H9 (cell line): ENCODE measurements around the gene MTG1. TPM values are rescaled to one million over a fixed set of nuclear protein-coding genes. Genes with fewer than 3 reads are reported as not detected.

ENCODE experiments used
- DNase-seq: peaks from one replicate; pipeline ENCODE4 v3.0.0-alpha.2; 2017
- H2AFZ ChIP-seq: one replicate; pipeline ENCODE4 v1.6.1; 2013; ENCODE audit warnings: mild to moderate bottlenecking, low read length, control low read depth, moderate library complexity
- H2AK5ac ChIP-seq: 2 replicates; pipeline ENCODE4 v1.6.1; 2013; ENCODE audit warnings: low read length, control low read depth, mixed read lengths; ENCODE audit not compliant: insufficient read length
- H2BK120ac ChIP-seq: one replicate; pipeline ENCODE4 v1.6.1; 2013; ENCODE audit warnings: low read depth, mild to moderate bottlenecking, low read length, control low read depth, inconsistent platforms; ENCODE audit not compliant: poor library complexity, severe bottlenecking
- H2BK12ac ChIP-seq: 2 replicates; pipeline ENCODE4 v1.6.1; 2013; ENCODE audit warnings: low read length, control low read depth, mixed read lengths, low read depth; ENCODE audit not compliant: insufficient read length
- H2BK15ac ChIP-seq: 2 replicates; pipeline ENCODE4 v1.6.1; 2013; ENCODE audit warnings: low read depth, low read length, control low read depth
- H2BK20ac ChIP-seq: one replicate; pipeline ENCODE4 v1.6.1; 2013; ENCODE audit warnings: low read depth, mild to moderate bottlenecking, low read length, control low read depth, inconsistent platforms; ENCODE audit not compliant: poor library complexity, severe bottlenecking
- H2BK5ac ChIP-seq: 2 replicates; pipeline ENCODE4 v1.6.1; 2013; ENCODE audit warnings: low read length, control low read depth, mixed read lengths; ENCODE audit not compliant: insufficient read length
- H3K14ac ChIP-seq: 2 replicates; pipeline ENCODE4 v1.6.1; 2013; ENCODE audit warnings: low read length, control low read depth; ENCODE audit not compliant: insufficient read depth
- H3K18ac ChIP-seq: 2 replicates; pipeline ENCODE4 v1.6.1; 2013; ENCODE audit warnings: low read depth, mild to moderate bottlenecking, mixed read lengths, low read length, control low read depth; ENCODE audit not compliant: insufficient read length
- H3K23ac ChIP-seq: 2 replicates; pipeline ENCODE4 v1.6.1; 2013; ENCODE audit warnings: low read length, control low read depth, mixed read lengths, low read depth; ENCODE audit not compliant: insufficient read length
- H3K23me2 ChIP-seq: 2 replicates; pipeline ENCODE4 v1.6.1; 2013; ENCODE audit warnings: low read depth, mild to moderate bottlenecking, mixed read lengths, low read length, control low read depth; ENCODE audit not compliant: insufficient read length, poor library complexity, severe bottlenecking
- H3K27ac ChIP-seq: 2 replicates; pipeline ENCODE4 v1.5.1; 2013; ENCODE audit warnings: low read length, control low read depth, mixed read lengths, low read depth; ENCODE audit not compliant: insufficient read length
- H3K27me3 ChIP-seq: 2 replicates; pipeline ENCODE4 v1.6.1; 2013; ENCODE audit warnings: low read length, control low read depth, inconsistent platforms; ENCODE audit not compliant: insufficient read depth
- H3K4ac ChIP-seq: 2 replicates; pipeline ENCODE4 v1.6.1; 2013; ENCODE audit warnings: low read depth, mild to moderate bottlenecking, control low read depth, inconsistent platforms, low read length, moderate library complexity
- H3K4me1 ChIP-seq: 2 replicates; pipeline ENCODE4 v1.6.1; 2013; ENCODE audit warnings: low read length, control low read depth, inconsistent platforms; ENCODE audit not compliant: insufficient read depth
- H3K4me2 ChIP-seq: 2 replicates; pipeline ENCODE4 v1.6.1; 2013; ENCODE audit warnings: low read length, control low read depth, mixed read lengths; ENCODE audit not compliant: insufficient read length, insufficient read depth
- H3K56ac ChIP-seq: 2 replicates; pipeline ENCODE4 v1.6.1; 2013; ENCODE audit warnings: low read depth, mild to moderate bottlenecking, mixed read lengths, low read length, control low read depth; ENCODE audit not compliant: insufficient read length
- H3K79me1 ChIP-seq: 2 replicates; pipeline ENCODE4 v1.6.1; 2013; ENCODE audit warnings: low read depth, mild to moderate bottlenecking, moderate library complexity, low read length, control low read depth, inconsistent platforms; ENCODE audit not compliant: insufficient read depth, poor library complexity, severe bottlenecking
- H3K79me2 ChIP-seq: 2 replicates; pipeline ENCODE4 v1.6.1; 2013; ENCODE audit warnings: low read length, control low read depth, inconsistent platforms; ENCODE audit not compliant: insufficient read depth
- H3K9ac ChIP-seq: 2 replicates; pipeline ENCODE4 v1.6.1; 2013; ENCODE audit warnings: low read length, control low read depth, mixed read lengths; ENCODE audit not compliant: insufficient read length; ENCODE audit errors: extremely low read depth
- H3K9me3 ChIP-seq: one replicate; pipeline ENCODE4 v1.6.1; 2013; ENCODE audit warnings: low read depth, low read length, inconsistent platforms; ENCODE audit not compliant: control insufficient read depth
- H3T11ph ChIP-seq: one replicate; pipeline ENCODE4 v1.6.1; 2013; ENCODE audit warnings: mild to moderate bottlenecking, low read length, control low read depth, inconsistent platforms
- H4K20me1 ChIP-seq: one replicate; pipeline ENCODE4 v1.6.1; 2013; ENCODE audit not compliant: control insufficient read depth, insufficient read length, insufficient read depth
- H4K5ac ChIP-seq: 2 replicates; pipeline ENCODE4 v1.6.1; 2013; ENCODE audit warnings: low read depth, mild to moderate bottlenecking, mixed read lengths, low read length, control low read depth; ENCODE audit not compliant: insufficient read length
- H4K8ac ChIP-seq: replicated peaks from 2 replicates; pipeline ENCODE4 v1.6.1; 2013; ENCODE audit warnings: low read length, control low read depth, mixed read lengths, low read depth; ENCODE audit not compliant: insufficient read length
- H4K91ac ChIP-seq: 2 replicates; pipeline ENCODE4 v1.6.1; 2013; ENCODE audit warnings: low read depth, mild to moderate bottlenecking, moderate library complexity, mixed read lengths, low read length, control low read depth; ENCODE audit not compliant: insufficient read length
- H3K27ac Mint-ChIP-seq, 3 experiments: 2 replicates in 2 of 3; 3 replicates in 1 of 3; pipeline ENCODE4 v1.8.0; 2020 to 2021; ENCODE audit warnings: mixed read lengths in 3 of 3, mild to moderate bottlenecking in 1 of 3, moderate library complexity in 1 of 3
- H3K27me3 Mint-ChIP-seq: 2 replicates; pipeline ENCODE4 v1.8.0; 2021; ENCODE audit warnings: low read depth, mild to moderate bottlenecking, moderate library complexity, mixed read lengths
- H3K36me3 Mint-ChIP-seq, 3 experiments: 2 replicates in 2 of 3; 3 replicates in 1 of 3; pipeline ENCODE4 v1.8.0; 2020 to 2021; ENCODE audit warnings: low read depth in 3 of 3, mixed read lengths in 3 of 3; ENCODE audit not compliant: insufficient read depth in 1 of 3
- H3K4me1 Mint-ChIP-seq, 2 experiments: 2 replicates each; pipeline ENCODE4 v1.8.0; 2020; ENCODE audit warnings: mixed read lengths in 2 of 2
- H3K4me3 Mint-ChIP-seq, 2 experiments: 2 replicates in 1 of 2; 3 replicates in 1 of 2; pipeline ENCODE4 v1.8.0; 2020 to 2021; ENCODE audit warnings: mild to moderate bottlenecking in 2 of 2, mixed read lengths in 2 of 2, moderate library complexity in 1 of 2
- H3K9me3 Mint-ChIP-seq, 2 experiments: 2 replicates in 1 of 2; 3 replicates in 1 of 2; pipeline ENCODE4 v1.8.0; 2020; ENCODE audit warnings: mild to moderate bottlenecking in 2 of 2, mixed read lengths in 2 of 2, moderate library complexity in 1 of 2
- WGBS: extraction: QIAGEN DNeasy Blood & Tissue Kit; methylation state at CpG from one replicate; pipeline ENCODE4 v1.1.7; 2013; ENCODE audit warnings: missing lambda C conversion rate, low lambda C conversion rate, mixed read lengths; ENCODE audit not compliant: insufficient read length; ENCODE audit errors: extremely low coverage; 5-methylcytosine and 5-hydroxymethylcytosine counted together
- total RNA-seq: library from RNA; stranded (reverse); gene quantifications from 2 replicates; pipeline ENCODE4 v1.2.1, GENCODE V29; 2021
- TF ChIP-seq, protein P1 (sequence below): fragments of 200-600 bp; sonication (generic); conservative IDR thresholded peaks from 3 replicates; pipeline ENCODE4 v1.8.0; 2021; ENCODE audit warnings: antibody characterized with exemption, mild to moderate bottlenecking

MTG1 gene
- total RNA-seq, 1 experiment from 2014 or later = 65.3 TPM

GRCh38 chr10:133361227-133361626, 32.7 kb upstream of the MTG1 start:
- H3K23me2 ChIP-seq = no peaks in the 10 kb centered on the region
- H2BK20ac ChIP-seq = no peak overlapping the region
- no peak overlapping the region for H3K9ac ChIP-seq
- no peak overlapping the region for H3K27ac ChIP-seq
- H4K5ac ChIP-seq = no peak overlapping the region
- no peak overlapping the region for H2BK120ac ChIP-seq
- H3K27ac Mint-ChIP-seq = no peak overlapping the region; a peak in 1 of 7 replicates
- peaks cover 24% of the 10 kb centered on the region for H3K27me3 Mint-ChIP-seq
- no CpG with 5 or more reads among the region's 5 CpGs for WGBS
- no peaks in the 10 kb centered on the region for H3K4me1 ChIP-seq
- peaks cover 24 to 45% (median 44%) of the 10 kb centered on the region in 3 experiments; a peak in 6 of 7 replicates for H3K36me3 Mint-ChIP-seq
- no peak overlapping the region for H2BK12ac ChIP-seq
- no peak overlapping the region for H2AK5ac ChIP-seq
- no peaks in the 10 kb centered on the region for H3K79me1 ChIP-seq
- no peaks in the 10 kb centered on the region for H4K20me1 ChIP-seq
- no peak overlapping the region for H3K4ac ChIP-seq
- no peaks in the 10 kb centered on the region for H3K9me3 ChIP-seq
- H3K14ac ChIP-seq = no peak overlapping the region
- H3K9me3 Mint-ChIP-seq = no peaks in the 10 kb centered on the region
- no peak overlapping the region; a peak in 1 of 5 replicates for H3K4me3 Mint-ChIP-seq
- peaks cover 0 to 2% of the 10 kb centered on the region in 2 experiments; a peak in 1 of 4 replicates for H3K4me1 Mint-ChIP-seq
- H2BK5ac ChIP-seq = no peak overlapping the region
- TF ChIP-seq, protein P1, sequence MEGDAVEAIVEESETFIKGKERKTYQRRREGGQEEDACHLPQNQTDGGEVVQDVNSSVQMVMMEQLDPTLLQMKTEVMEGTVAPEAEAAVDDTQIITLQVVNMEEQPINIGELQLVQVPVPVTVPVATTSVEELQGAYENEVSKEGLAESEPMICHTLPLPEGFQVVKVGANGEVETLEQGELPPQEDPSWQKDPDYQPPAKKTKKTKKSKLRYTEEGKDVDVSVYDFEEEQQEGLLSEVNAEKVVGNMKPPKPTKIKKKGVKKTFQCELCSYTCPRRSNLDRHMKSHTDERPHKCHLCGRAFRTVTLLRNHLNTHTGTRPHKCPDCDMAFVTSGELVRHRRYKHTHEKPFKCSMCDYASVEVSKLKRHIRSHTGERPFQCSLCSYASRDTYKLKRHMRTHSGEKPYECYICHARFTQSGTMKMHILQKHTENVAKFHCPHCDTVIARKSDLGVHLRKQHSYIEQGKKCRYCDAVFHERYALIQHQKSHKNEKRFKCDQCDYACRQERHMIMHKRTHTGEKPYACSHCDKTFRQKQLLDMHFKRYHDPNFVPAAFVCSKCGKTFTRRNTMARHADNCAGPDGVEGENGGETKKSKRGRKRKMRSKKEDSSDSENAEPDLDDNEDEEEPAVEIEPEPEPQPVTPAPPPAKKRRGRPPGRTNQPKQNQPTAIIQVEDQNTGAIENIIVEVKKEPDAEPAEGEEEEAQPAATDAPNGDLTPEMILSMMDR = no peak
- no peak overlapping the region for H2AFZ ChIP-seq
- H3T11ph ChIP-seq = no peak overlapping the region
- H3K18ac ChIP-seq = no peak overlapping the region
- H4K91ac ChIP-seq = no peak overlapping the region
- H2BK15ac ChIP-seq = no peak overlapping the region
- no peak overlapping the region for H4K8ac ChIP-seq
- no peak overlapping the region for H3K4me2 ChIP-seq
- H3K79me2 ChIP-seq = no peaks in the 10 kb centered on the region
- no peak overlapping the region for H3K23ac ChIP-seq
- DNase-seq = no peak
- no peaks in the 10 kb centered on the region; the same call in 1 of the 2 replicates for H3K27me3 ChIP-seq
- H3K56ac ChIP-seq = no peak overlapping the region
